Stimulated activated CD8-positive, alpha-beta memory T cell treated with anti-CD3 and anti-CD28 coated beads, Interleukin-4, amount 100 ng/mL, for 24 hours (primary cell): ENCODE measurements around the gene TRAF3IP1.
A peak's percentile ranks its signal among the peaks of the same experiment; 100 is the strongest.
"Not testable (repeated sequence)": the region's sequence is repeated elsewhere in the genome, so short reads cannot be mapped to it uniquely, and the experiment has no call there.

Experiments used
- DNase-seq: peaks from one replicate; pipeline ENCODE4 v3.0.0-alpha.2; 2020; ENCODE audit warnings: low read depth

The TRAF3IP1 gene

DNA sequence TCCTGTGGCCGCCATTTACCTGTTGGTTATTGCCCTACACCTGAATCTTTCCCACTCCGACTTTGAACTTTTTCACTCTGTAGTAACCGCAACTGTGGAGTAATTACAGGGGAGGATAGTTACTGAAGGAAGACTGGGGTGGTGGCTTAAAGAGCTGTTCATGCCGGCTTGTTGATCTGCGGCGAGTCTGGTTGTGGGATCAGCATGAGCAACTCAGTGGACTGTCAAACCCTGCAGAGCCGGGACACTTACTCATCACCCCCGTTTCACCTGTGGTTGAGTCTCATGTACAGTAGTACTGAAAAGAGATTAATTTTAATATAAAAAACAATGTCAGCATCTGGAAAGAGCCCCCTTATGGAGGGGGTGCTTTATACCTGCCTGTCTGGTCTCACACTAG lies 108.5 kb downstream of the TRAF3IP1 start:
- DNase-seq: no peak

DNA sequence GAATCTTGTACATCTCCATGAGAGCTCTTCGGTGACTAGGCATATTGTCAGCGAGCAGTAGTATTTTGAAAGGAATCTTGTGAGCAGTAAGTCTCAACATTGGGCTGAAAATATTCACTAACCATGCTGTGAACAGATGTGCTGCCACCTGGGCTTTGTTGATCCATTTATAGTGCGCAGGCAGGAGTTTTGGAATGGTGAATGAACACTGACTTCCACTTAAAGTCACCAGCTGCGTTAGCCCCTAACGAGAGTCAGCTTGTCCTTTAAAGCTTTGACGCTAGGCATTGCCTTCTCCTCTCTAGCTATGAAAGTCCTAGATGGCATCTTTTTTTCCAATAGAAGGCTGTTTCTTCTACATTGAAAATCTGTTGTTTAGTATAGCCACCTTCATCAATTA lies 110.5 kb downstream of the TRAF3IP1 start:
- DNase-seq: no peak

DNA sequence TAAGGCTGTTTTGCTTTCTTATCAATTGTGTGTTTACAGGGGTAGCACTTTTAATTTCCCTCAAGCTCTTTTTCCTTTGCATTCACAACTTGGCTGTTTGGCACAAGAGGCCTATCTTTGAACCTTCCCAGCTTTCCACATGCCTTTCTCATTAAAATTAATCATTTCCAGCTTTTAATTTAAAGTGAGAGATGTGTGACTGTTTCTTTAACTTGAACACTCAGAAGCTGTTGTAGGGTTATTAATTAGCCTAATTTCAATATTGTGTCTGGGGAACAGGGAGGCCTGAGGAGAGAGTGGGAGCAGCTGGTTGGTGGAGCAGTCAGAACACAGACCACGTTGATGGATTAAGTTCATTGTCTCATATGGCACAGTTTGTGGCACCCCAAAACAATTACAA lies 111.1 kb downstream of the TRAF3IP1 start:
- DNase-seq: no peak

DNA sequence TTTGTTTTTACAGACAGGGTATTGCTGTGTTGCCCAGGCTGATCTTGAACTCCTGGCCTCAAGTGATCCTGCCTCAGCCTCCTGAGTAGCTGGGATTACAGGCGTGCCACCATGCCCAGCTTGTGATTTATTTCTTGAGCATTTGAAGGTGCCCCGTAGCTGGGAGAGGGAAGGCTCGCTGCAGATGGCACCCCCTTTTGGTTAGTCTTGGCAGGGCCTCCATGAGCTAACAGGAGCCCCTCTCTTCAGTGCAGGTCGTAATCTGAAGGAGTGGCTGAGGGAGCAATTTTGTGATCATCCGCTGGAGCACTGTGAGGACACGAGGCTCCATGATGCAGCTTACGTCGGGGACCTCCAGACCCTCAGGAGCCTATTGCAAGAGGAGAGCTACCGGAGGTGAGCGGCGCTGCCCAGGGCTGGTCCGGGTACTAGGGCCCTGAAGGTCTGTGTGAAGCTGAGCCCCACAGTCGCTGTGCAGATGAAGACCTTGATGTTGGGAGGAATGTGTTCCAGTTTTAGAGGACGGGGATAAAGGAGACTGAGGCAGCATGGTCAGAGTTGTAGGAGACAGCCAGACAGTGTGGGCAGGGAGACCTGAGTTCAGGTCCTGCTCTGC lies 113.1 kb downstream of the TRAF3IP1 start:
- DNase-seq: no peak

DNA sequence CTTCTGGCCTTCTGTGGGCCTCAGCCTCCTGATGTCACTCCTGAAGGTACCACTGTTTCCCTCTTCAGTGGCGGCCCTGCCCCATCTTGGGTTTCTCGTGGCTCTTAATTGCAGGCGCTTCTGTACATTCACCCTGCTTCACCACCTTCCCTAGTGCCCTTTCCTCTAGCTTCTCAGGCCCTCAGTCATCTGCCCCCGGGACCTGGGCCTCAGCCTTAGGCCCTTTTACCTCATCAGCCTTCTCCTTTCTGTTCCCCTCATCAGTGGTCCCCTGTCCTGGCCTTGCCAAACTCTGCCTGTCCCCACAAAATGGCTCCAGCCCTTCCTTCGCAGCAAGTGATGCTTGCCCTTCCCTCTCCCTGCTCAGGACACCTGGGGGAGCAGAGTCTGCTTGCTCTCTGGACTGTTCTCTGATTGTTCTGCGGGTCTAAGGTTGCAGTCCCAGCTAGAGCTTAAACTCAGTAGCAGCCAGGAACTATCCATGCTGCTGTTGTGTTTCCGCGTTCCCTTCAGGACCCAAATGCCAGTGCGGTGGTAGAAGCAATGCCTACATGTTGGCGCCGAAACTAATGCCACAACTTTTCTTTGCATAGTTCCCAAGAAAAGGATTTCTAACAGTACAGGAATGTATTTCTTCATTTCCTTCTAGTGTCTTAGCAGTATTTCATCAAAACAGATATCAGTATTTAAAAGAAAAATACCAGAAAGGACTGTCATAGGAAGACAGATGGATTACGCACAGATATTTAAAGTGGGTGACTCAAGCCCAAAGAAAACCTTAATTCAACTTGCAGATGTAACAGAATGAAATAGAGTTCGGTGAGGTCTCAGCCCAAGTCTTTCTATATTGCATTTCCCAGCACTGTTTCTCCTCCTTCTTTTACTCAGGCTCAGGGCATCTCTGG lies 113.9 kb downstream of the TRAF3IP1 start:
- no peak for DNase-seq

DNA sequence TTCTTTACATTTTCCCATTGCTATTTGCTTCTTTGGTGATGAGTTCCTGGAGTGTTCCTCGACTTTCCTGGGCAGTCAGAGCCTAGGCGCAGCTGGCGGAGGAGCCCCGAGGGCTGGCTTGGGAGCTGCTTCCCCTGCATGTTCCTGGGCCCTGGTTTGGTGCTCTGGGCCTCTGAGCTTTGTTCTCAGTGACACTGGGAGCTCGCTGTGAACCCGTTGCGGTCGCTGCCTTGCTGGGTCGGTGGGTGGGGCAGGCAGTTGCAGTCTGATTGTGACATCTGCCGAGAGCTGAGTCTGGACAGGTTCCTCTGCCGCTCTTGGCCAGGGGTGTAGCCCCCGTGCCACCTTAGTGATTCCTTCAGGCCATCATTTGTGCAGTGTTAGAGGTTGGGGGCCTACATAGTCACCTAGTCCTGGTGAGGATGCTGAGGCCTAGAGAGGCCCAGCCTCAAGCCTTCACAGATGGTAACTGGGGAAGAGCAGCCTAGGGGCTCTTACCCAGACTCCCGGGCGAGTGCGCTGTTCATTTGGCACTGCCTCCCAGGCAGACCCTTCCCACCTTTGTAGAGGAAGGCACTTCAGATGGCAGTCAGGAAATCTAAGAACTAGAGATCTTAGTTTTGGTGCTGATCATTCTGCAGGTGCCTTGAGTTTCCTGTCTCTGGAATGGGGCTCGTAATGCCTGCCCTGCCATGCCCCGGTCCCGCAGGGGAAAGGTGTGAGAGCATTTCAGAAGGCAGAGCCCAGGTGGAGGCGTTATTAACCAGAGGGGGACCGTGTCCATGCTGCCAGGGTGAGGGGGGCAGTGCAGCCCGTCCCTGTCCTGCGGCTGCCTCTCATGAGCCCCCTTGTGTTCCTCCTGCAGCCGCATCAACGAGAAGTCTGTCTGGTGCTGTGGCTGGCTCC lies 114.8 kb downstream of the TRAF3IP1 start:
- DNase-seq: no peak

DNA sequence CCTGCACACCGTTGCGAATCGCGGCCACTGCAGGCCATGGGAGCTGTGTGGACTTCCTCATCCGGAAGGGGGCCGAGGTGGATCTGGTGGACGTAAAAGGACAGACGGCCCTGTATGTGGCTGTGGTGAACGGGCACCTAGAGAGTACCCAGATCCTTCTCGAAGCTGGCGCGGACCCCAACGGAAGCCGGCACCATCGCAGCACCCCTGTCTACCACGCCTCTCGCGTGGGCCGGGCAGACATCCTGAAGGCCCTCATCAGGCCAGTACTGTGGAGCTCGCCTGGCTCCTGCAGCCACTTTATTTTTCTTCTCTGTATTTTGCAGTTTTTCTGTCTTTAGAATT lies 115.4 kb downstream of the TRAF3IP1 start:
- DNase-seq: no peak

DNA sequence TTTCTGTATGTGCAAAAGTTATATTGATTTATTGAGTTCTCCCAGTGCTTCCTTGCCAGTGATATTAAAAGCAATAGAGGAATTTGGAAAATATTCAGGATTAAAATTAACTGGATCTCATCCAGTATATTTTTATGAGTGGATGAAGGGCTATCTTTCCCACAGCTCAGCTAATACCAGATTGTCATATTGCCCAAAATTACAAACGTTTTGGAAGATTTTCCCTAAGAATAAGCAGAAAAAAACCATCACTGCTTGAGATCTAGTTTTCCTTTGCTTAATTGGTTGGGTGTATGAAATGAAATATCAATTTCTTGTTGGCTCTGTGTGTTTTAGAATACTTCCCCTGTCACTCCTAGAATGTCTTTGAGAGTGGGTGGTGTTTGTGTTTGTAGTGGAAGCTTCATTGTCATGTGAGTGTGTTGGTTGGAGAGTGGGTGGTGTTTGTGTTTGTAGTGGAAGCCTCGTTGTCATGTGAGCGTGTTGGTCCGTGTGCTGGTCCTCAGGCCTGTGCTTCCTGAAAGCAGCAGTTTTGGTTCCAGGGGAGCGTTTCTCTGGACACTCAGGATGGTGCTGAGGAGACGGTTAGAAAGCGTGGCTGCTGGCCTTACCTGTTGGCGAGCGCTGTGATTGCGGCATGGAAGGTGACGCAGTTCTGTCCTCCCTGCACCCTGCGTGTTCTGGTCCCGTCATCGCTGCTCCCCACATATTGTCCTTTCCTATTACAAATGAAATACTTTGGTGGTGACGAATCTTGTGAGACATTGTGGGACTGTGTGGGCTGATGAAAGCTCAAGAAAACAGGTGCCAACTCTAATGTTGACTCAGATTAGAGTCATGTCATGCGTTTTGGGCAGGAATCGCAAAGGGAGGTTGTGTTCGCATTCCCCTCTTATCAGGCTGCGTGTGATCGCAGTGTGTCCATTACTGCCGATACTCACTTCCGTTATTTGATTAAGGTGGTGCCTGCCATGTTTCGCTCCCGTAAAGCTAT lies 118.8 kb downstream of the TRAF3IP1 start:
- peak; percentile 35 for DNase-seq

DNA sequence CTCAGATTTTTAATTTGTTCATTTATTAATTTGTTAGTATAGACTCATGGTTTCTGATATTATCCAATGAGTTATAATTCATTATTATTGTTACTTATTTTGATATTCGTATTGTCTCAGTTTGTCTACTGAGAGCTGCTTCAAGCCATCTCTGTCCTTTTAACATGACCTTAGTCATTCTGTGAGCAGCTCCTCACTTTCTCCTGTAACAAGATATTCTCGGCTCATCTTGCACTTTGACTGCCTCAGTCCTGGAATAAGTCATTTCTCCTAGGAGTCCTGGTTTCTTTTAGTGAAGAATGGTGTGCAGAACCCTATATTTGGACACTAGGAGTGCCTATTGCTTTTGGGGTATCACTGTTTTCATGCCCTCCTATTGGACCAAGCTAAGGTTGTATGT lies 119.6 kb downstream of the TRAF3IP1 start:
- no peak for DNase-seq

DNA sequence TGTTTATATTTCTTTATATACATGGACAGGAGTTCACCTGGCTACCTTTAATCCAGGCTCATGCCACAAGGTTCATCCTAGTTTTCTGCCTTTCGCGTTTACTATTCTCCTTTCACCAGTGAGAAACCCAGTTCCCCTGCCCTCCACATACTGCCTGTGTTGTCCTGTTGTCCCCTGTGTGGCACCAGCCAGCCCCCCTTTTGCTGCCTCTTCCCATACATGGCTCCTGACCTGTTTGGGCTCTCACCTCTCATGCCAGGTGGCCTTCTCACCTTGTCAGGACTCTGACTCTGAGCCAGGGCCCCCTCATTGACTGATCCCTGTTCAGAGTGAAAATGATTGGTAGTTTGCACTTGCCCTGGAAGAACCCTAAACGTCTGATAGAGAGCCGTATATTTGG lies 120.0 kb downstream of the TRAF3IP1 start:
- DNase-seq: no peak

DNA sequence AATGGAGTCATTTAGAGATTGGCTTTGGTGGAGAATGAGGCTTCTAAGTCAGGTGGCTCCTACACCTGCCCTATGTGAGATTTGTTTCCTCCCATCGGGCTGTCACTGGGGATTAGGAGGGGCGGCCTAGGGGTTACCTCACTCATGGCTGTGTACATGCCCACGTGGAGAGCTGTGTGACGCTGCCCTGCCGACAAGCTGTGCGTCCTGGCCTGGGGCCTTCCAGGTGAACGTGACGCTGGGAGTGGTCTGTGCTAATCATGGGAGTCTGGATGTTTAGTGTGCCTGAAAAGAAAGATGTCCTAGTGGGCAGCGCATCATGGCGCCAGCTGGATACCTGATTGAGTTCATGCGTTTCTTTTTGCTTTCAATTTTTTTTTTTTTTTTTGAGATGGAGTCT lies 120.4 kb downstream of the TRAF3IP1 start:
- DNase-seq: no peak

DNA sequence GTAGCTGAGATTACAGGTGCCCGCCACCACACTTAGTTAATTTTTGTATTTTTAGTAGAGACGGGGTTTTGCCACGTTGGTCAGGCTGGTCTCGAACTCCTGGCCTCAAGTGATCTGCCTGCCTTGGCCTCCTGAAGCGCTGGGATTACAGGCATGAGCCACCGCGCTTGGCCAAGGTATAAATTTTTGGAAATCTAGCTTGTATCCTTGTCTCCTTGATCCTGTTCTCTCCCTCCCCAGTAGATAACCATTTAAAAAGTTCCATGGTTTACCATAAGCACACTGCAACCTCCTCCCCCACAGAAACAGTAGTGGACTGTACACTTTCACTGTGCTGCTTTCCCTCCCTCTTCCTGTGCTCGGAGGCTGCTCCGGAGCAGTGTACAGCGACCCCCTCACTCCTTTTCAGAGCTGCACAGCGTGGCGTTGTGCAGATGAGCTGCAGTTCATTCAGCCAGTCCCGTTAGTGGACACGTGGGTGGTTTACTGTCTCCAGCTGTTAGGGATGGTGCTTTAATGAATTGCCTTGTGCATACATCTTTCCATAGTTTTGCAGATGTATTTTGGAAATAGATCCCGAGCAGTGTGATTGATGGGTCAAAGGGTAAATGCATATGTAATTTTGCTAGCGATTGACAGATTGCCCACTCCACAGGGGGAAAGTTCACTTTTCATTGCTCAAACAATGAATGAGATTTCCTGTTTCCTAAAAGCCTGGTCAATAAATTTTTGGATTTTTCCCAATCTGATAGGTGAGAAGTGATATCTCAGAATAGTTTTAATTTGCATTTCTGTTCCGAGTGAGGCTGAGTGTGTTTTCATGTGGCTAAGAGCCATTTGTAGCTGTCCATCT lies 121.2 kb downstream of the TRAF3IP1 start:
- DNase-seq: no peak

DNA sequence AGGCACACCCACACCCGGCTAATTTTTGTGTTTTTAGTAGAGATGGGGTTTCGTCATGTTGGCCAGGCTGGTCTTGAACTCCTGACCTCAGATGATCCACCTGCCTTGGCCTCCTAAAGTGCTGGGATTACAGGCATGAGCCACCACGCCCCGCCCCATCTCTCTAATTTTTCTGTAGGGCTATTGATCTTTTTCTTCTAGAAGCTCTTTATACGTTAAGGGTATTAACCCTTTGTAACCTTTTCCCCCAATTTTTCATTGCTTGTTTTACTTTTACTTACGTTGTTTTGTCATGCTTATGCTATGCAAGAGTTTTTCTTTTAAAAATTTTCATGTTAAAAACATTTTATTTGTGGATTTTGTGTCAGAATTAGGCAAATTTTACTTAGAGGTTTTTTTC lies 121.9 kb downstream of the TRAF3IP1 start:
- DNase-seq: not testable (repeated sequence)

DNA sequence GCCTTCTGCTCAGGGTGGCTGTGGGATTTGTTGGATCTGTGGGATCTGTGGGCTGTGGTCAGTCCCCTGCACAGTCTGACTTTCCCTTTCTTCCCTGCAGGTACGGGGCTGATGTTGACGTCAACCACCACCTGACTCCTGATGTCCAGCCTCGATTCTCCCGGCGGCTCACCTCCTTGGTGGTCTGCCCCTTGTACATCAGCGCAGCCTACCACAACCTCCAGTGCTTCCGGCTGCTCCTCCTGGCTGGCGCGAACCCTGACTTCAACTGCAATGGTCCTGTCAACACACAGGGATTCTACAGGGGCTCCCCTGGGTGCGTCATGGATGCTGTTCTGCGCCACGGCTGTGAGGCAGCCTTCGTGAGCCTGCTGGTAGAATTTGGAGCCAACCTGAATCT lies 123.9 kb downstream of the TRAF3IP1 start:
- DNase-seq: no peak

DNA sequence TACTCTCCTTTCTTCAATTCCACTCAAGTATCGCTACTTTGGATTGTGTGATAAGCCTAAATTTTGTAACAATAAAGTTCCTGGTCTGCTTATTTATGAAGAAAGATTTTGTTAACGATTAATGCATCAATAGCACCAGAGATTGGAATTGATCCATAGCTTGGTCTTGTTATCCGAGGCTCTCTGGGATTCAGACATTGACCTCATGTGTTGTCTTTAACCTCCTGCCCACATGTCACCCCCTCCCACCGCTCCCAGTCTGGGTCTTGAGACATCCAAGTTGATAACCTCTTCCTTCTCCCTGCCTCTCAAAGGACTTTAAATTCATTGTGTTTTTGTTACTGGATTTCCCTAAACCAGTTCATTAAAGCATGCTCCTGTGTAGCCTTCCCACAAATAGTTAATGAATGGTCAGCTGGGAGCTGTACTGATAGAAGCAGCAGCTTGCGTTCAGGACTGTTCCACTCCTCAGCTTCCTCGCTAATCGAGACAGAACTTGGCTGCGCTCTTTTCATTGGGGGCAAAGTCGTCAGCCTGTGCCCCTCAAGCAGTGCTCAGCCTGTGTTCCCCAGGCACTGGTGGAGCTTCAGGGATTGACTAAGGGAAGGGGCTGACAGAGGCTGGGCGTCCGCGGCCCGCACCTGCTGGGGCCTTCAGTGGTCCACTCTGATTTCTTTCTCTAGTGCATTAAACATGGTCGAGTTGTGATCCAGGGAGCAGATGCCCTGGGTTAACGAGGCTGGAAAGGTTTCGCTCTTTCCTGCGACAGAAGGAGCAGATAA lies 125.3 kb downstream of the TRAF3IP1 start:
- no peak for DNase-seq

DNA sequence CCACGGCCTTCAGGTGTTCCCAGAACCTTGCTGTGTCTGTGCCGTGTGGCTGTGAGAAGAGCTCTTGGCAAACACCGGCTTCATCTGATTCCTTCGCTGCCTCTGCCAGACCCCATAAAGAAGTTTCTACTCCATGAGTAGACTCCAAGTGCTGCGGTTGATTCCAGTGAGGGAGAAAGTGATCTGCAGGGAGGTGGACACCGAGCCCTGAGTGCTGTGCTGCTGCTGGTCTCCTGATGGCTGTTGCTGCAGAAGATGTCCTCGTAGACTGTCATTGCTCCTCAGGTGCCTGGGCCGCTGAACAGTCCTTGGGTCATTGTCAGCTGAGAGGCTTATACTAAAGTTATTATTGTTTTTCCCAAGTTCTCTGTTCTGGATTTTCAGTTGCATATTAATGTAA lies 126.1 kb downstream of the TRAF3IP1 start:
- no peak for DNase-seq

DNA sequence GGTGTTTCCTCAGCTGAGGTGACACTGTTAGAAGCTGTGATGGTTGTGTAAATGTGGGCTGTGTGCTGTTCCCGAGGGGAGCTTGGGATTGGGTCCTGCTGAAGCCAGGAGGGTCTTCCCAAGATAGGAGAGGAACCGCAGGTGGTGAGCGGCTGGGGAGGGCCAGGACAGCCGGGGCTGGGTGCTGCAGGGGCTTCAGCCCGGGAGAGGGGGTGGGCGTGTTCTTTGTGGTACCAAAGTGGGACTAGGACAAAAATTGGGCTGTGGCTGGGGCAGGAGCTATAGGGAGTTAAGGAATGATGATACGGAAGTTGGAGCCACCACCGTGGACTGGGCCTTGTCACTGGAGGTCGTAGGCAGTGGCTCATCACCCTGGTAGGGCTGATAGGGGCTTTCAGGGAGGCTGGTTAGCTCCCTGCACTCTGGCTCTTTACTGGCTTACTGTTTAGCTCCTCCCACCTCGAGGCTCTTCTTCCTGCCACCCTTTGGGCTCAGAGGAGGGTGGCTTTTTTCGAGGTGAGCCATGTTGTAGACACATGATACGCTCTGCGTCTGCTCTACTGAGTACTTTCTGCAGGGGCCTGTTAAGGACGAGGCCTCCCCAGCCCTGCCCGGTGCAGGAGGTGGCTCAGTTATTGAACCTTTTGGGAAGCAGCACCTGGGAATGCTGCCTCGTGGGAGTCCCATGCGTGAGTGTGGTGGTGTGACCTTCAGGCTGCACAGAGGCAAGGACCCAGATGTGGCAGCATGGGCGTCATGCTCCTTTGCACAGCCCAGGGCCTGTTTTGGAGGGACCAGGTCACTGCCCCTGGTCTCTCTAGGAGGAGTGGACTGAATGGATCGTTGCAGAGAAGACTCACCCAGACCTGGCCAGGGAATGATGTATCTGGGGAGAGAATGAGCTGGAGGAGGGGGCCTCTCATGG lies 128.0 kb downstream of the TRAF3IP1 start:
- DNase-seq: no peak

DNA sequence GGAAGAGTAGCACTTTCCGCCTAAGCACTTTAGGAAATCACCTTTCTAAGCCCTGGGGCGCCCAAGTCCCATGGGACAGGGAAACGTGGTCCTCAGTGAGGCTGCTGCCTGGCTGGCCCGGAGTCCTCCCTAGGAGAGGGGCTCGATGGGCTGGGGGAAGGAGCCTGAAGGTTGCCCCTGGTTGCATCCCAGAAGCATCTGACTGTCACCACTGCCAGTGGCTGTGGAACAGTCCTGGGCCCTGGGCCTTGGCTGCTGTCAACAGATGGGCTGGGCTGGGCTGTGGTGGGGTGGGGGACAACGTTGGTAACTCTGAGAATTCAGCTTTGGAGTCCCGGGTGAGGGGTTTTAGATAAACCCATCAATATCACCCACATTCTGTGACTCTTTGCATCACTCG lies 128.9 kb downstream of the TRAF3IP1 start:
- DNase-seq: no peak
